SW 1271 (cell line): ENCODE results near the gene AHRR.
A peak's percentile ranks its signal among the peaks of the same experiment; 100 is the strongest.

Experiments used
- DNase-seq, 2 experiments: peaks; one replicate each; lab custom pipeline; 2025; lab: John Stamatoyannopoulos, UW

AHRR gene

DNA sequence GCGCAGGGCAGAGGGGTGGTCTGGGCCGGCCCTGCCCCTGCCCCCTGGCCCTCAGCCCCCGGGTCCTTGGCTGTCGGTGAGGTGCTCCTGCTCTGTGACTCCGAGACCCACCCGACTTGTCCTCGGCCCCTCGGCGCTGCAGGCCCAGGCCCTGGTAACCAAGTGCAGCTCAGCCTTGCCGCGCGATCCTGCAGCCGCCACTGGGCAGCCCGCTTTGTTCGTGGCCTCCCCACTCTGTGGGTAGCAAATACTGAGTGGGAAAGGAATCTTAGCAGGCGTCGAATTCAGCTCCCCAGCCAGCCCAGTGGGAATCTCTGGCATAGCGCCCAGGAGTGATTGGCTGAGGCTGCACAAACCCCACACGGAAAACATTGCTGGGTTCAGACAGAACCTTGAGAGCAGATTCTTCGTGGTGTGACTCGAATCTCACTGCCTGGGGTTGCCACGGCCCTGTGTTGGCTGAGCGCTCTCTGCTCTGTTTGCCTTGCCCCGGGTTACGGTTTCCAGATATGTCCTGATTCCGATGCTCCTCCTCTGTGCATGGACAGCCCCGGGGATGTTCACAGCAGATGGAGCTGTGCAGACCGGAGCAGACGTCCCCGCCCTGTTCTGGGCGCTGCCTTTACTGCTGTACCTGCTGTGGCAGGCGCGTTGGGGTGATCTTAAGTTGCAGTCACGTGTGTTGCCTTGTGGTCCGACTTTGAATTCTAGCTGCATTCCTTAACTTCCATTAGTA, 108.1 kb downstream of the AHRR start:
- no peak for DNase-seq

- DNase-seq: no peak
Observed at GRCh38 chr5:430214-430925, 108.9 kb downstream of the AHRR start.

DNA sequence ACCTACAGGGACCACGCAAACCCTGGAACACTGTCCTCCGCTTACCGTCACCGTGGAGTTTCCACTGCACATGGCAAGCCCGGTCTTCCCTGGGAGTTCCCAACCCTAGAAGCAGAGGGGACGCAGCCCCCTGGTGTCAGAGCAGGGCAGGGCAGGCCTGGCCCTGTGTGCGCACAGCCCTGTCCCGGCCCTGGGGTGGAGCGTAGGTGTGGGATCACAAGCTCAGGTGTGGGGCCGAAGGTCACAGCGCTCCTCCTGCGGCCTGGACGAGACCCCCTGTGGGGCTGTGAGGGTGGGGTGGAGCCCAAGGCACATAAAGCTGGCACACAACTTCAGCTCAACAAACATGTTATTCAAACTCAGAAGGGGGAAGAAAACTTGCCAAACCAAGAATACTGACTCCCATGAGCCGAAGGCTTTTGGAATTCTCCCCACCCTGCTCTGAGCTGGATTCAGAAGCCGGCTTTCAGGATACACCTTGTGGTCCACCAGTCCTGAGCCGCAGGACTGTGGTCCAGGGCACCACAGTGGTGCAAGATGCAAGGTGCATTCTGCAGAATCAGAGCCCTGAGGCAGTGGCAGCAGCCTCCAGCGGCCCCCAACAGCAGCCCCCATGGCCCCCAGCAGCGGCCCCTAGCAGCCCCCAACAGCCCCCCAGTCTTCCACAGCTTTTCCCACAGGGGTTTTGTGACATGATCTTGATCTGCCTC, 109.6 kb downstream of the AHRR start:
- DNase-seq: peak in 1 of 2 experiments; percentile 16

DNA sequence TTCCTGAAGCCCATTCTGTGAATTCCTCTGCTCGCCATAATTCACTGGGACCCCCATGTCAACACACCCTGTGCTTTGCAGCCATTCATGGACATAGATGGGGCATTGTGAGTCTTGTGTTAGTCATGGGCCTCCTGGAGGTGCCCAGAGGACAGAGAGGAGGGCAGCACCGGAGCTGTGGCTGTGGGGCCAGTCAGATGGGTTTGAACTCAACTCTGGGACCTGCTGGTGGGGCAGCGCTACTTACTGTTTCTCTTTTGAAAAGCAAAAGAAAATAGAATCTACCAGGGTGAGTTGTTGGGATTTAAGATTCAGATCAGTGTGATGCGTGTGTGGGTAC, 110.2 kb downstream of the AHRR start:
- DNase-seq: no peak

DNA sequence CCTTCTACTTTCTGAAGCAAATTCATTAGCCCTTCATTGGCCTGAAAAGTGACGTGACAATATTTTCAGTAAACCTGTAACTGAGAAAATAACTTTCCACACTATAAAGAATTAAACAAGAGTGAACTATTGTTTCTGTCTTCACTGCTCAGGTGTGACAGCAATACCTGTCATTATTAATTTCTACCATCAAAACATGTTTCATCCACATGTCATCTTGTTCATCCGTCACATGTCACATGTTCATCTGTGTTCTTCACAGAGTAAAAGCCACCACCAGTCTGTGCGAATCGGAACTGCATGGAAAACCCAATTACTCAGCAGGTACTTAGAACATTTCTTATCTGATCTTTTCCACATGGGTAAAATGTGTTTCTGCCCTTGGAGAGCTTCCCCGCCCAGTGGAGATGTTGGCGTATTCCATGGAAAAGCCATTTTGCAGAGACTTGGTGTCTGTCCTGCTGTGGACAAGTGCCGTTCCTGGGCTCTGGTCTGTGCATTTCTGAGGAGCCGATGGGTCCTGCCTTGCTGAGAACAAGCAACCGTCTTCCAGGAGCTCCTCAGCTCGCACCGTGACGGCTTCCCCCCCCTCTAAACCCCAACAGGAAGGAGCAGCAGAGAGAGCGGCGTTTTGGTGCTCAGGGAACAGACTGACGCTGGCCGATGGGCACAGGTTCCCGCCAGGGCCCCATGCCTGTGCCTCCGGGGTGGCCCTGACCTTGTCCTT, 110.8 kb downstream of the AHRR start:
- DNase-seq: no peak

GRCh38 chr5:432928-433791, 111.6 kb downstream of the AHRR start:
- DNase-seq: no peak

- no peak for DNase-seq
Observed at GRCh38 chr5:433836-434235, 112.3 kb downstream of the AHRR start.

- DNase-seq: no peak
Observed at GRCh38 chr5:434443-435146, 113.1 kb downstream of the AHRR start.

DNA sequence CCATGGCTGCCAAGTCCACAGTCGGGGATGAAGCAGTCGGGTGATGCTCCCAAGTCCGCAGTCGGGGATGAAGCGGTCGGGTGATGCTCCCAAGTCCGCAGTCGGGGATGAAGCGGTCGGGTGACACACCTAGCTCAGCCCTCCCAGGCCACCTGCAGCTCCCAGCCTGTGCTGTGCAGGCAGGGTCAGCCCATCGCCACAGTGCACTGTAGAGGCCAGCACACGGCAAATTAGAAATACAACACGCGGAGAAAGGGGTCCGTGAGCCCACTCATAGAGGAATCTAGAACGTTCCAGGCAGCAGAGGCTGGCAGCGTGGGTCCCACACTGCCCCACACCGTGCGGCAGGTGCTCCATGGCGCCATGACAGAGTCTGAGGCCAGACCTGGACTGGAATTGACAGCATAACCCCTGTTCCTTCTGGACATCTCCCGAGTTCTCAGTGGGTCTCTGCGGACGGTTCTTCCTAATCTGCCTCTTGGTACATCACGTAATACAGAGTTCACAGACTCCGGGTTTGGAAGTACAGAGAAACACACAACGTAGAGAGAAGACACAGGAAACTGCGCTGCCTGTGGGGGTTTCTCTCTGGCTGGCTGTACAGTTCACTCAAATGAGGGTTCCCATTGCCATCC, 113.8 kb downstream of the AHRR start:
- DNase-seq: no peak

DNA sequence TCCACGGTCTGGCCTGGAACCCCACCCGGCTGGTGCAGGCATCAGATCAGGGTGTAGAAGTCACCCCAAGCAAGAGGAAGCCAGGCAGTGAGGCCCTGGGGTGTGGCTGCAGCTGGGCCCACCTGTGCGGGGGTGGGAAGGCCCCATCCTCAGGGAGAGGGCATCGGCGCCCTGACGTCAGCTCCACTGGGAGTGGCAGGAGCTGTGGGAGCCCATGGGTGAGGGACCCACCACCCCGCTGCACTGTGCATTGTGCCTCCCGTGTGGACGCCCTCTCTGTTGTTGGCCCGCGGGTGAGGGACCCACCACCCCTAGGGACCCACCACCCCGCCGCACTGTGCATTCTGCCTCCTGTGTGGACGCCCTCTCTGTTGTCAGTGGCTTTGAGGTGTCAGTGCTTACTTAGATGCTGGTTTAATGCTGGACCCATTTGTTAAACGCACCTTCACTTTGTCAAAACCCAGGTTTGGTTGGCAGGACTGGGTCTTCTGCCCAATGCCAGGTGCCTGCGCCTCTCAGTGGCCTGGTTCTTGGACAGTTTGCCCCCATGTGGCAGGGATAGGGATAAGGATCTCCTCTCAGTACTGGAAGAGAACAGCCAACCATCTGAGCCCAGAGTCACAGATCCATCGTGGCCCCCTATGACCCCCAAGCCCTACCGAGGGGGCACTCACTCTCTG, 114.6 kb downstream of the AHRR start:
- DNase-seq: peak in 1 of 2 experiments; percentile 40

DNA sequence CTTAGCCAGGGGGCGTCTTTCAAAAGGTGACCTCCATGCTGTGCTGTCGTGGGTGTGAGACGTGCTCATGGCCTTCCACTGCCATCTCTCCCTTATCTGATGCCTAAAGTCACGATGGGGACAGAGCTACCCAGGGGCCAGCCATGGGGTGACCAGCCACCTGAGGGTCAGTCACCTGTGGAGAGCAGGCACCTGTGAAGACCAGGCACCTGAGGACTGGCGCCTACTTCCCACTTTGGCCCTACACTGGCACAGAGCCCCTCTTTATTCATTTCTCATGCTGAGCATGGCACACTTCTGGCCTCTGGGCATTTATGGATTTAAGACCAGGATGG, 115.1 kb downstream of the AHRR start:
- DNase-seq: no peak

DNA sequence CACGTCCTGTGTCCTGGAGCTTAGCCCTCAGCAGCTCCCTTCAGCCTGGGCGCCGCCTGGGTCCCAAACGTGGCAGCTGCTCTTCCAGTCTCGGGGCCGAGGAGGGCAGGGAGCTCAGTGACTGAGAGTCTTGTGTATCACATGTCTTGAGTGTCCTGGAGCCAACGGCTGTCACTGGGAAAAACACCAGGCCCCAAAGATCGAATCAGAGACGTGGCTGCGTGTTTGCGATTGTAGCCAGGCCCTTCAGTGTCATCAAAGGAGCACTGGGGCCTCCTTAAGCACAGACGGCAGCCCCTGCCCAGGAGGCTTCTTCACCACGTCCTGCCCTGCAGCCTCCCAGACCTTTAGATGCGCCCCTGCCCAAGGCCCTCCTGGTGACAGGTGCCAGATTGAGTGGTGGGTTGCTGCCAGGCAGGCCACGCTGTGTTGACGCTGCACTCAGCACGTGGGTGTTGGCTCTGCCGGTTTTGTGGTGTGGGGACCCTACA, 115.8 kb downstream of the AHRR start:
- DNase-seq: no peak

DNA sequence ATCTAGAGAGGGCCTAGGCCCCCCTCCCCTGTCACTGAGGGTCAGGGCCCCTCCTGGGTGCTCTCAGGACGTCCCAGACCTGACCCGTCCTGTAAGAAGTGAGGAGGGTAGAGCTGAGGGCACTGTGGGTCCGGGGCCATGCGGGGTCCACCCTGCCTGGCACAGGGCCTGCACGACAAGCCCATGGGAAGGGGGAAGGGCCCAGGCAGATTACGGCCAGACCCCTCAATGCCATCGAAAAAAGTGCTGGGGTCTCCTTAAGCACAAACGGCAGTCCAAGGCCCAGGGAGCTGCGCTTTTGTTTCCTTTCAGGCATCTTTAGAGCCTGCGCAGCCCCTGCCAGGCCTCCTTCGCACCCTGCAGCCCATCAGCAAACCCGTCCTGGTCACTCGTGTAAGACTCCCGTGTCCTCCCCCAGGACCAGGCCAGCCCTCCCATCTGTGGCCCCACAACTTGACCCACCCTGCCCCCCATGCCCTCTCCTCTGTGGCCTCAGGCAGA, 117.0 kb downstream of the AHRR start:
- no peak for DNase-seq

GRCh38 chr5:439181-439580, 117.7 kb downstream of the AHRR start:
- no peak for DNase-seq

DNA sequence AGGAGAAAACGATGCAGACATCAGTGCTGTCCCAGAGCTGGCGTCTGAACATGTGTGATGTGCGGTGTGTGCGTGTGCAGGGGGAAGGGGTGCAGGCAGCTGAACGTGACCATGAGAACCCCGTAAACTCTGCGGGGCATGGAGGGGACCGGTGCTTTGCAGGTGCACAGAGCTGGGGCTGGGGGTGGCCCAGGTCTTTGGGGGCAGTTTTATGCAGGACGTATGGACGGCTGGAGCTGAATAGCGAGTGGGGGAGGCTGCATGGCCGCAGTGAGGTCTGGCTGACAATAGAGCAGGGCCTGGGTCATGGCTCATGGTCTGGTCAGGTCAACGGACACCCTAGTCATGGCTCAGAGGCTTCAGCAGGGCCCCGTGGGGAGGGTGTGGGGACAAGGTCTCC, 118.1 kb downstream of the AHRR start:
- DNase-seq: no peak

DNA sequence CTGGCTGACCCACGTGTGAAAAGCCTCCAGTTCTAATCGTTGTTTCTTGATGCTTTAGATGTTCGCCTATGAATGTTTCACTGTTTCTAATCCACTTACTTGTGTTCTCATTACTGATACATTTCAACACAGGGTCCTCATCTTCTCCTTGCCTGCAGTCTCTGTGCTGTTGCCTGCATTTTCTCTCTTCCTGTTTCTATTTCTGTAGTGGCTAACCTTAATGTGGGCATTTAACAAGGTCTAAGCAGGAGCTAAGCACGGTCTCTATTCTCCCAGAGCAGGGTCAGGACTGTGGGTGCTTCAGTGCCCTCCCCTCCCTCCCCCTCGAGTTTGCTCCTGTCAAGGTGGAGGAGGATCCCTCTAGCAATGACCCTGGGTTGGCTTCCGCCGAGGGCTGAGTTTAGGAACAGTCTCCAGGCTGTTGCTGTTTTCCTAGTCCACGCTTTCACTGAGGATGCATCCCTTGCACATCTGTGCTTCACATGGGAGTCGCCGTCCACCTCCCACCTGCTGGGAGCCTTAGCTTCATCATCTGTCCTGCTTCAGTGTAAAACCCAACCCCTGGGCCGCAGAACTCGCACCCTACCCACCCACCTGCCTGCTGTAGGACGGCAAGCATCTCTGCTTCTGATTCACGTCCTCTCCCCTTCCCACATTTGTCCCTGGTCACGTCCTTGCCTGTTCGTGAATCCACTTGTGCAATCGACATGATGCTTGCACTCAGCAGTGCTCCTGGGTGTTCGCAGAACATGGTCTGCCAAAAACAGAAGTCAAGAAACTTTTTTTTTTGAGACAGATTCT, 119.1 kb downstream of the AHRR start:
- DNase-seq: no peak

DNA sequence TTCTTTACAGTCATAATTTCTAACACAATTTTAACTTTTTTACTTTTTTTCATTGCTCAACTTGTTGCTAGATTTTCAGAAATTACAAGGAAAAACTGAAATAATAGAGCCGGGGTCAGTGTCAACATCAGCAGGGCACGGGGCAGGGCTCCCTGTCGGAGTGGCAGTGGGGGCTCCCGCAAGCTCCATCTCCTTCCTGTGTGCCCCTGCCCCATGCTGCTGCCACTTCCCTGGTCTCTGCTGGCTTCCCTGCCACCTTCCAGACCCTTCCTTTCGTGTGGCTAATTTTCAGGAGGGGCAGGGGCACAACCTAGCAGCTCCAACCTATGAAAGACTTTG, 120.5 kb downstream of the AHRR start:
- no peak for DNase-seq

- DNase-seq: peak in 1 of 2 experiments; percentile 56
Observed at GRCh38 chr5:442335-443238, 121.1 kb downstream of the AHRR start, which contains the start of gene EXOC3. Gene EXOC3, plus strand, starts transcription at chr5:443176. Its CDS starts 3,030 bp downstream, at chr5:446206.
